PC-9 (cell line): ENCODE data around the gene GCK. TPM values are rescaled to one million over a fixed set of nuclear protein-coding genes. Genes with fewer than 3 reads are reported as not detected.

Experiments
- BruUV-seq: library from RNA; stranded (reverse); fragments of 400-500 nt; replicated peaks from 2 replicates; lab custom pipeline; 2021; lab: Mats Ljungman, UMichigan
- CTCF ChIA-PET: fragments of 300-600 bp; sonication (Branson Sonifier 250); formaldehyde crosslinking; loops from one replicate; lab custom pipeline; 2022; ENCODE audit warnings: antibody characterized with exemption; lab: Charles Lee
- POLR2A ChIA-PET: fragments of 300-600 bp; sonication (Branson Sonifier 250); formaldehyde crosslinking; loops from one replicate; lab custom pipeline; 2022; ENCODE audit warnings: antibody characterized with exemption; ENCODE audit not compliant: unreplicated experiment; lab: Charles Lee
- DNase-seq, 2 experiments: peaks; one replicate each; pipeline versions ENCODE4 v3.0.0 to v3.0.0-alpha.2; 2015 to 2022; ENCODE audit warnings: mixed read lengths in 1 of 2
- H2AFZ ChIP-seq: fragments of 200-600 bp; sonication (generic); 2 replicates; pipeline ENCODE4 v1.8.1; 2017; ENCODE audit warnings: antibody characterized with exemption
- H3F3A ChIP-seq: fragments of 200-600 bp; sonication (generic); 2 replicates; pipeline ENCODE4 v1.8.1; 2017; ENCODE audit warnings: antibody characterized with exemption, mild to moderate bottlenecking, low read depth; ENCODE audit not compliant: insufficient read depth
- H3K27ac ChIP-seq: fragments of 200-600 bp; sonication (generic); 2 replicates; pipeline ENCODE4 v1.6.1; 2016; ENCODE audit warnings: mixed run types
- H3K27me3 ChIP-seq: fragments of 200-600 bp; sonication (generic); 2 replicates; pipeline ENCODE4 v1.6.1; 2016; ENCODE audit warnings: low read depth, mixed run types; ENCODE audit not compliant: insufficient read depth
- H3K36me3 ChIP-seq: fragments of 200-600 bp; sonication (generic); 2 replicates; pipeline ENCODE4 v1.6.1; 2016; ENCODE audit warnings: low read depth, mixed run types
- H3K4me1 ChIP-seq: fragments of 200-600 bp; sonication (generic); replicated peaks from 2 replicates; pipeline ENCODE4 v1.6.1; 2016; ENCODE audit warnings: mixed run types; ENCODE audit not compliant: insufficient read depth
- H3K4me2 ChIP-seq: fragments of 200-600 bp; sonication (generic); 2 replicates; pipeline ENCODE4 v1.6.1; 2017; ENCODE audit warnings: mixed run types
- H3K4me3 ChIP-seq: fragments of 200-600 bp; sonication (generic); 2 replicates; pipeline ENCODE4 v1.6.1; 2016; ENCODE audit warnings: mixed run types
- H3K79me2 ChIP-seq: fragments of 200-600 bp; sonication (generic); 2 replicates; pipeline ENCODE4 v1.6.1; 2017; ENCODE audit warnings: low read depth, mixed run types
- H3K9me2 ChIP-seq: fragments of 200-600 bp; sonication (generic); 2 replicates; pipeline ENCODE4 v1.8.1; 2017; ENCODE audit warnings: mild to moderate bottlenecking; ENCODE audit not compliant: insufficient read depth
- H3K9me3 ChIP-seq: fragments of 200-600 bp; sonication (generic); 2 replicates; pipeline ENCODE4 v1.8.1; 2016; ENCODE audit warnings: low read depth; ENCODE audit not compliant: insufficient read depth
- H4K20me1 ChIP-seq: fragments of 200-600 bp; sonication (generic); 2 replicates; pipeline ENCODE4 v1.8.1; 2017; ENCODE audit not compliant: insufficient read depth
- EZH2 ChIP-seq: fragments of 200-600 bp; sonication (generic); IDR thresholded peaks from 2 replicates; pipeline ENCODE4 v1.8.0; 2017; ENCODE audit warnings: antibody characterized with exemption, low read depth
- intact Hi-C: fragments of 100-400 bp; cut with micrococcal nuclease; formaldehyde crosslinking; loops from one replicate; pipeline ENCODE4 v1.10.0; 2022; ENCODE audit not compliant: unreplicated experiment
- total RNA-seq: library from RNA; stranded (reverse); gene quantifications from 2 replicates; pipeline ENCODE4 v1.2.3, GENCODE V29; 2021
- TF ChIP-seq, protein P1 (sequence below): fragments of 200-600 bp; sonication (generic); conservative IDR thresholded peaks from 2 replicates; pipeline ENCODE4 v1.6.1; 2017; ENCODE audit warnings: mixed run types, antibody characterized with exemption, mild to moderate bottlenecking, moderate library complexity

GCK gene
- total RNA-seq, 1 experiment from 2014 or later: not detected

DNA sequence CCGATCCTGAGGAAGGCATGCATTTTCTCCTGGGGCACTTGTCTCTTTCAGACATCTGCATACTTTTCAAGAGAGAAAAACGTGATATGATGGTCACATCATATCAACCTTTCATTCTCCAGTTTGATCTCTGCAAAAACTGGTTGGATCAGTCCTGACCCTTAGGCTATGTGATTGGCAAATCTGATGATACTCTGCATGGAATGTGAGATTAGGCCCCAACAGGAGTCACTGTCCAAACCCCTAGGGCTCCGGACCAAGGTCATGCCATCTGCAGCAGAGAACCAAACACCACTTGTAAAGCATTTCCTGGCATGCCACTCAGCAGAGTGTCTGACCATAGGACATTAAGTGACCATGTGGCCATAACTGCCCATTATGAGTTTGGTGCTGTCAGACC, 8.6 kb downstream of the GCK start:
- Histone ChIP-seq H3F3A (peaks cover 39% of the 10 kb centered on the region), H3K4me2 (peak overlapping the region; percentile 27; the same call in 1 of the 2 replicates), H3K9me2 (no peaks in the 10 kb centered on the region), H3K79me2 (no peaks in the 10 kb centered on the region), H3K9me3 (peaks cover 5% of the 10 kb centered on the region), H3K27ac (no peak overlapping the region), H3K36me3 (no peaks in the 10 kb centered on the region), H2AFZ (no peak overlapping the region), H4K20me1 (no peaks in the 10 kb centered on the region), H3K27me3 (no peaks in the 10 kb centered on the region), H3K4me1 (peaks cover 61% of the 10 kb centered on the region), H3K4me3 (no peak overlapping the region)
- intact Hi-C loops: loop anchor here (5.0 kb wide), 2 partner anchors 48 to 98 kb away; partner anchors contain the start of gene POLM
- TF ChIP-seq EZH2: no peak
- ChIA-PET CTCF (no interaction called here), POLR2A (no interaction called here)
- peak; percentile 58 to 96 for DNase-seq
- no TSS peak for BruUV-seq

DNA sequence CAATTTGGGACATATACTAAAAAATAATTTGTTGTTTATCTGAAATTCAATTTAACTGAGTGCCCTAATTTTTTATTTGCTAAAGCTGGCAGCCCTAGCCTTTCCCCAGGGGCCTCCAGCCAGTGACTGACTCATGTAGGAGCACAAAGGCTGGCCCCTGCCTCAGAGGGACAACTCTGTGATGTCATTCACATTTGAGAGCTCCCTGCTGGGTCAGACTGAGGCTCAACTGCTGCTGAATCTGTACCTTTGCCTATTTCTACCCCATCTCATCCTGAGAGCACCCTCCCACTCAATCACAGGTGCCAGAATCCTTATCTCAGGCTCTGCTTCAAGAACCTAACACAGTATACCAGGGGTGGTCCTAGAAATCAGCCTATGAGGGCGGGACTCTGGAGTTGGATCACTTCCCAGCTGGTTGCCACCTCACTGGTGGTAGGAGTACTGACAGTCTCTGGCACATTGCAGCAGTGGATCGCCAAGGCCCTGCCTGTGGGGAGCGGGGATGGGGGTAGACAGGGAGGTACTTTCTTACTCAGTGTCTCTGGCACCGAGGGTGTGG, 11.6 kb downstream of the GCK start:
- no peak overlapping the region for H2AFZ ChIP-seq
- POLR2A ChIA-PET: interaction anchor here (0.5 to 0.6 kb wide), 2 partner anchors 34 to 405 kb away, joined by 3 to 4 read pairs; no protein-coding TSS in a partner anchor

DNA sequence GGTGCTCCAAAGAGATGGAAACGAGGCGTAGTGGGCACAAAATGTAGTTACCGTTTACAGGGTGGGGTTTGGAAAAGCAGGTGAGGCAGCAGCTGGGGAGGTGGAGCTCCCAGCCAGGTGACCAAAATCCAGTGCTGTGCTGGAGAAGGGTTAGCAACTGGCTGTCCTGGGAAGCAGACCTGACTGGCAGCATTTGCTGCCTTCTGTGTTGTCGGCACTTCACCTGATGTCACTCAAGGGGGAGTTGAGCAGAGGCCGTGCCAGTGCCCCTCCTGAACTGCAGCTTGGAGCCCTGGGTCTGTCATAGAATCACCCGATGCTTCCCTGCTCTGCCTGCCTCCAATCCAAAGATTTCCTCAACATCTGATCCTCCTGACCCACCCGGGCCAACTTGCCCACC, 12.8 kb downstream of the GCK start:
- CTCF ChIA-PET: no interaction called here
- no peak overlapping the region for H3K4me2 ChIP-seq

More for the DNA sequence above, 11.6 kb downstream of the GCK start:
- Histone ChIP-seq H3K27me3 (no peaks in the 10 kb centered on the region), H3F3A (peaks cover 22% of the 10 kb centered on the region), H3K4me1 (peaks cover 41% of the 10 kb centered on the region), H4K20me1 (no peaks in the 10 kb centered on the region), H3K4me2 (peak overlapping the region; percentile 26), H3K4me3 (no peak overlapping the region), H3K36me3 (no peaks in the 10 kb centered on the region), H3K9me2 (no peaks in the 10 kb centered on the region), H3K27ac (no peak overlapping the region), H3K9me3 (peaks cover 3% of the 10 kb centered on the region), H3K79me2 (no peaks in the 10 kb centered on the region)
- no peak for TF ChIP-seq EZH2
- TF ChIP-seq, protein P1, sequence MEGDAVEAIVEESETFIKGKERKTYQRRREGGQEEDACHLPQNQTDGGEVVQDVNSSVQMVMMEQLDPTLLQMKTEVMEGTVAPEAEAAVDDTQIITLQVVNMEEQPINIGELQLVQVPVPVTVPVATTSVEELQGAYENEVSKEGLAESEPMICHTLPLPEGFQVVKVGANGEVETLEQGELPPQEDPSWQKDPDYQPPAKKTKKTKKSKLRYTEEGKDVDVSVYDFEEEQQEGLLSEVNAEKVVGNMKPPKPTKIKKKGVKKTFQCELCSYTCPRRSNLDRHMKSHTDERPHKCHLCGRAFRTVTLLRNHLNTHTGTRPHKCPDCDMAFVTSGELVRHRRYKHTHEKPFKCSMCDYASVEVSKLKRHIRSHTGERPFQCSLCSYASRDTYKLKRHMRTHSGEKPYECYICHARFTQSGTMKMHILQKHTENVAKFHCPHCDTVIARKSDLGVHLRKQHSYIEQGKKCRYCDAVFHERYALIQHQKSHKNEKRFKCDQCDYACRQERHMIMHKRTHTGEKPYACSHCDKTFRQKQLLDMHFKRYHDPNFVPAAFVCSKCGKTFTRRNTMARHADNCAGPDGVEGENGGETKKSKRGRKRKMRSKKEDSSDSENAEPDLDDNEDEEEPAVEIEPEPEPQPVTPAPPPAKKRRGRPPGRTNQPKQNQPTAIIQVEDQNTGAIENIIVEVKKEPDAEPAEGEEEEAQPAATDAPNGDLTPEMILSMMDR: no peak
- peak; percentile 45 to 79 for DNase-seq
- no TSS peak for BruUV-seq
- CTCF ChIA-PET: interaction anchor here (0.5 to 1.1 kb wide), 3 partner anchors 24 to 105 kb away, joined by 3 to 4 read pairs (median 3); no protein-coding TSS in a partner anchor
- intact Hi-C loops: no loop called here

More for the DNA sequence above, 12.8 kb downstream of the GCK start:
- Histone ChIP-seq H3K4me3 (no peak overlapping the region), H3K27ac (no peak overlapping the region), H3K36me3 (no peaks in the 10 kb centered on the region), H3K9me3 (no peaks in the 10 kb centered on the region; the same call in 1 of the 2 replicates), H3K9me2 (no peaks in the 10 kb centered on the region), H3K27me3 (no peaks in the 10 kb centered on the region), H3K79me2 (no peaks in the 10 kb centered on the region), H3K4me1 (peaks cover 40% of the 10 kb centered on the region), H4K20me1 (no peaks in the 10 kb centered on the region), H3F3A (peaks cover 22% of the 10 kb centered on the region), H2AFZ (no peak overlapping the region)
- no TSS peak for BruUV-seq
- intact Hi-C loops: no loop called here
- no peak for TF ChIP-seq EZH2
- TF ChIP-seq, protein P1: no peak
- POLR2A ChIA-PET: no interaction called here
- DNase-seq: no peak
